ENCODE results near the gene TMEM132E.

TMEM132E gene

DNA sequence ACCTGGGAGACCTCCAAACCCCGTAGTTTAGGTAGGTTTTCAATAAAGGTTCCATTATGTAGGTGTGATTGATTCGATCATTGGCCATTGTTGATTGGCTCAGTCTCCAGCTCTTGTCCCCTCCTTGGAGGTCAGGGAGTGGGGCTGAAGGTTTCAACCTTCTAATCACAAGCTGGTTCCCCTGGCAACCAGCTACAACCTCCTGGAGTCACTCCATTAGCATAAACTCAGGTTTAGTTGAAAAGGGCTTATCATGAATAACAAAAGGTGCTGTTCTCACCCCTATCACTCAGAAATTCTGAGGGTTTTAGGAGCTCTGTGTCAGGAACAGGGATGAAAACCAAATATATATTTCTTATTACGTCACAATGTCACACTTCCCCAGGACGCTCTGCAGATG lies 28.5 kb downstream of the TMEM132E start:
- Histone ChIP-seq H3K27ac (ENCODE audit: low read length) (no peak overlapping the region), H3K9me3 (ENCODE audit: insufficient read depth, low read length) (no peaks in the 10 kb centered on the region), H3K9ac (ENCODE audit: low read length) (no peak overlapping the region), H2AFZ (ENCODE audit: low read depth, low read length) (no peak overlapping the region), H4K20me1 (ENCODE audit: insufficient read depth, low read length) (peaks cover 4% of the 10 kb centered on the region; the same call in 1 of the 2 replicates), H3K4me3 (ENCODE audit: low read length) (no peak overlapping the region), H3K27me3 (ENCODE audit: low read depth, low read length) (peaks cover 68% of the 10 kb centered on the region), H3K4me1 (ENCODE audit: low read length) (no peaks in the 10 kb centered on the region), H3K4me2 (ENCODE audit: low read length) (no peak overlapping the region), H3K36me3 (replicated peaks; ENCODE audit: low read depth, low read length) (no peaks in the 10 kb centered on the region), H3K79me2 (ENCODE audit: low read length) (no peaks in the 10 kb centered on the region)
- TF ChIP-seq, protein P1, sequence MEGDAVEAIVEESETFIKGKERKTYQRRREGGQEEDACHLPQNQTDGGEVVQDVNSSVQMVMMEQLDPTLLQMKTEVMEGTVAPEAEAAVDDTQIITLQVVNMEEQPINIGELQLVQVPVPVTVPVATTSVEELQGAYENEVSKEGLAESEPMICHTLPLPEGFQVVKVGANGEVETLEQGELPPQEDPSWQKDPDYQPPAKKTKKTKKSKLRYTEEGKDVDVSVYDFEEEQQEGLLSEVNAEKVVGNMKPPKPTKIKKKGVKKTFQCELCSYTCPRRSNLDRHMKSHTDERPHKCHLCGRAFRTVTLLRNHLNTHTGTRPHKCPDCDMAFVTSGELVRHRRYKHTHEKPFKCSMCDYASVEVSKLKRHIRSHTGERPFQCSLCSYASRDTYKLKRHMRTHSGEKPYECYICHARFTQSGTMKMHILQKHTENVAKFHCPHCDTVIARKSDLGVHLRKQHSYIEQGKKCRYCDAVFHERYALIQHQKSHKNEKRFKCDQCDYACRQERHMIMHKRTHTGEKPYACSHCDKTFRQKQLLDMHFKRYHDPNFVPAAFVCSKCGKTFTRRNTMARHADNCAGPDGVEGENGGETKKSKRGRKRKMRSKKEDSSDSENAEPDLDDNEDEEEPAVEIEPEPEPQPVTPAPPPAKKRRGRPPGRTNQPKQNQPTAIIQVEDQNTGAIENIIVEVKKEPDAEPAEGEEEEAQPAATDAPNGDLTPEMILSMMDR (IDR thresholded peaks at IDR 0.05; ENCODE audit: low read depth, low read length): no peak
- no peak for TF ChIP-seq EZH2phosphoT487 (IDR thresholded peaks at IDR 0.05; ENCODE audit: low read depth)

DNA sequence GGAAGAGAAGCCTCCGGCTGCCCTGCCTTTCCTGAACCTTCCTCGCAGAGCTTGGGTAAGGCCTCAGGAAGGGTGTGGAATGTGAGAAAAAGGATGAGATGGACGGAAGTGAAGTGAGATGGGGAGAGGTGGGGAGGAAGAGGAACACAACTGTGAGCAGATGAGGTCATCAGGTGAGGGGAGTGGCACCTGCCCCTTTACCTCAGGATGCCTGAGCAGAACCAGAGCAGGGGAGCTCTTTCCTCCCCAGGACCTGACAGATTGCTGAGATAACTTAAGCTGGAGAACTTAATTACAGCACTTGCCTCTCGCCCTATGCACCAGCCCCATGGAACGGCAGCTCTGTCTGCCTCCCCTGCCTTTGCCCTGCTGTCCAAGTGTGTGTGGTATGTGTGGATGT lies 29.8 kb downstream of the TMEM132E start:
- Histone ChIP-seq H2AFZ (ENCODE audit: low read depth, low read length) (no peak overlapping the region), H4K20me1 (ENCODE audit: insufficient read depth, low read length) (peaks cover 4% of the 10 kb centered on the region; the same call in 1 of the 2 replicates), H3K4me1 (ENCODE audit: low read length) (no peaks in the 10 kb centered on the region), H3K9me3 (ENCODE audit: insufficient read depth, low read length) (no peaks in the 10 kb centered on the region), H3K4me2 (ENCODE audit: low read length) (no peak overlapping the region), H3K27ac (ENCODE audit: low read length) (no peak overlapping the region), H3K4me3 (ENCODE audit: low read length) (no peak overlapping the region), H3K9ac (ENCODE audit: low read length) (no peak overlapping the region), H3K36me3 (replicated peaks; ENCODE audit: low read depth, low read length) (no peaks in the 10 kb centered on the region), H3K79me2 (ENCODE audit: low read length) (no peaks in the 10 kb centered on the region), H3K27me3 (ENCODE audit: low read depth, low read length) (peaks cover 57% of the 10 kb centered on the region)
- no peak for TF ChIP-seq EZH2phosphoT487 (IDR thresholded peaks at IDR 0.05; ENCODE audit: low read depth)
- TF ChIP-seq, protein P1 (IDR thresholded peaks at IDR 0.05; ENCODE audit: low read depth, low read length): no peak

DNA sequence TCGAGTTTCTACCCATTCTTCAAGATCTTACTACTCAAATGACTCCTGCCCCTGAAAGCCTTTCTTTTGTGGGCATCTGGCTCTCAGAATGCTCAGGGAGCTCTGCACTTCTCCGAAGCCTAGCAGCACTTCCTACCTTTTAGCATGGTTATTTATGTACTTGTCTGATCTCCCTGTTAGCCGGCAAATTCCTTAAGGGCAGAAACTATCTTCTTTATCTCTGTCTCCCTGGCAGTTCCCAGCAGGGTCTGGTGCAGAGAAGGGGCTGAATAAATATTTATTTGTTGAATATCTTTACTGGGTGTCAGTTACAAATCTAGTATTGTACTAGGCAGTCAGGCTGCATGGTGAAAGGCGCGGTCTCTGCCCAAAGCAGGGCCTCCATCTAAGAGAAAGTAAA lies 30.7 kb downstream of the TMEM132E start:
- Histone ChIP-seq H2AFZ (ENCODE audit: low read depth, low read length) (no peak overlapping the region), H3K9me3 (ENCODE audit: insufficient read depth, low read length) (no peaks in the 10 kb centered on the region), H3K27me3 (ENCODE audit: low read depth, low read length) (peaks cover 60% of the 10 kb centered on the region), H3K36me3 (replicated peaks; ENCODE audit: low read depth, low read length) (no peaks in the 10 kb centered on the region), H3K4me1 (ENCODE audit: low read length) (no peaks in the 10 kb centered on the region), H3K9ac (ENCODE audit: low read length) (no peak overlapping the region), H3K79me2 (ENCODE audit: low read length) (no peaks in the 10 kb centered on the region), H3K4me2 (ENCODE audit: low read length) (no peak overlapping the region), H3K4me3 (ENCODE audit: low read length) (no peak overlapping the region), H4K20me1 (ENCODE audit: insufficient read depth, low read length) (peaks cover 4% of the 10 kb centered on the region; the same call in 1 of the 2 replicates), H3K27ac (ENCODE audit: low read length) (no peak overlapping the region)
- no peak for TF ChIP-seq EZH2phosphoT487 (IDR thresholded peaks at IDR 0.05; ENCODE audit: low read depth)
- TF ChIP-seq, protein P1 (IDR thresholded peaks at IDR 0.05; ENCODE audit: low read depth, low read length): no peak

DNA sequence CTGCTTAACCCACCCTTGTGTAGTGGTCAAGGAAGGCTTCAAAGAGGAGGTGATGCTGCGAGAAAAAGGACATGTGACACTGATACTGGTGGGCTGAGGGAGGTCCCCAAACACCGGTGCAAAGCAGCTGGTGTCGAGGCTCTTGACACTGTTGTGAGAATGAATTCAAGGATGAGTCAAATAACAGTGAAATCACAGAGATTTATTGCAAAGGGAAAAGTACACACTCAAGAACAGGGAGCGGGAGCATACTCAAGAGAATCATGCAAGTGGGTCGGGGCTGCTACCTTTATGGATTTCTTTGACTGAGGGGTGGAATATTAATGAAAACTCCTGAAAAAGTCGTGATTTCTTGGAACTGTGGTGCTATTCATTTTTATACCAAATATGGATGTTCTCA lies 31.1 kb downstream of the TMEM132E start:
- peaks cover 60% of the 10 kb centered on the region for H3K27me3 ChIP-seq (ENCODE audit: low read depth, low read length)

More for the DNA sequence above, 31.1 kb downstream of the TMEM132E start:
- Histone ChIP-seq H2AFZ (ENCODE audit: low read depth, low read length) (no peak overlapping the region), H3K9ac (ENCODE audit: low read length) (no peak overlapping the region), H3K4me3 (ENCODE audit: low read length) (no peak overlapping the region), H3K36me3 (replicated peaks; ENCODE audit: low read depth, low read length) (no peaks in the 10 kb centered on the region), H3K4me1 (ENCODE audit: low read length) (no peaks in the 10 kb centered on the region), H3K9me3 (ENCODE audit: insufficient read depth, low read length) (no peaks in the 10 kb centered on the region), H3K27ac (ENCODE audit: low read length) (no peak overlapping the region), H3K4me2 (ENCODE audit: low read length) (no peak overlapping the region), H4K20me1 (ENCODE audit: insufficient read depth, low read length) (peaks cover 4% of the 10 kb centered on the region; the same call in 1 of the 2 replicates), H3K79me2 (ENCODE audit: low read length) (no peaks in the 10 kb centered on the region)
- TF ChIP-seq, protein P1 (IDR thresholded peaks at IDR 0.05; ENCODE audit: low read depth, low read length): no peak
- TF ChIP-seq EZH2phosphoT487 (IDR thresholded peaks at IDR 0.05; ENCODE audit: low read depth): no peak

Measured in OCI-LY3 (cell line).